BJ (cell line): ENCODE data around the gene IFNL4. TPM values are rescaled to one million over a fixed set of nuclear protein-coding genes. Genes with fewer than 3 reads are reported as not detected.

ENCODE experiments used
- CTCF ChIA-PET: fragments of 350-600 bp; formaldehyde crosslinking; extraction: SDS; loops from one replicate; lab custom pipeline; 2021; ENCODE audit warnings: antibody characterized with exemption, inconsistent platforms; lab: Yijun Ruan, JAX
- POLR2A ChIA-PET: fragments of 300-600 bp; sonication (Branson Sonifier 250); formaldehyde crosslinking; extraction: SDS; loops from one replicate; lab custom pipeline; 2021; ENCODE audit warnings: antibody characterized with exemption; lab: Charles Lee
- DNase-seq: peaks from one replicate; pipeline ENCODE4 v3.0.0-alpha.2; 2011; ENCODE audit warnings: low read depth
- H3K27me3 ChIP-seq: 2 replicates; pipeline ENCODE4 v1.6.0; 2011; ENCODE audit warnings: low read length; ENCODE audit not compliant: control insufficient read depth, insufficient read depth
- H3K36me3 ChIP-seq: 2 replicates; pipeline ENCODE4 v1.5.1; 2011; ENCODE audit warnings: low read length; ENCODE audit not compliant: control insufficient read depth, insufficient read depth
- H3K4me3 ChIP-seq: 2 replicates; pipeline ENCODE4 v1.5.1; 2011; ENCODE audit warnings: low read depth, mild to moderate bottlenecking, control low read depth, low read length
- CTCF ChIP-seq: IDR thresholded peaks from 2 replicates; pipeline ENCODE4 v1.5.1; 2011; ENCODE audit warnings: low read depth, mild to moderate bottlenecking, control low read depth, inconsistent platforms, low read length, moderate library complexity; ENCODE audit not compliant: insufficient read depth
- polyA plus RNA-seq: library from polyadenylated mRNA; depleted of rRNA; stranded (reverse); fragments of >200 nt; gene quantifications from 2 replicates; pipeline ENCODE4 v1.2.3, GENCODE V29; 2011; rRNA removed

Gene IFNL4
- polyA plus RNA-seq, 1 experiment = not detected

GRCh38 chr19:39196320-39196719, 52.3 kb downstream of the IFNL4 start:
- Histone ChIP-seq H3K27me3 (peaks cover 27% of the 10 kb centered on the region), H3K36me3 (no peaks in the 10 kb centered on the region), H3K4me3 (no peak overlapping the region)
- CTCF ChIA-PET = interaction anchor here (1.4 to 3.5 kb wide), 2 partner anchors 9 to 11 kb away, joined by 3 to 15 read pairs; no protein-coding TSS in a partner anchor
- POLR2A ChIA-PET = no interaction called here
- DNase-seq = no peak
- no peak for TF ChIP-seq CTCF

Other genes with a start within 250 kb of the IFNL4 start
- gene FBXO27, start 216.3 kb downstream of the IFNL4 start, polyA plus RNA-seq = 4.4 and 7.0 TPM in 2 replicates
- not detected in 2 replicates for gene ACP7, start 164.5 kb downstream of the IFNL4 start, polyA plus RNA-seq
- 10.2 and 19.6 TPM in 2 replicates for gene PAK4, start 123.1 kb downstream of the IFNL4 start, polyA plus RNA-seq
- 0.04 TPM in 2 replicates for gene NCCRP1, start 51.9 kb downstream of the IFNL4 start, polyA plus RNA-seq
- not detected in 2 replicates for gene SYCN, start 44.6 kb downstream of the IFNL4 start, polyA plus RNA-seq
- gene IFNL3, start 3.9 kb downstream of the IFNL4 start, polyA plus RNA-seq = not detected in 2 replicates
- gene IFNL2, start 19.5 kb upstream of the IFNL4 start, polyA plus RNA-seq = not detected in 2 replicates
- not detected in 2 replicates for gene IFNL1, start 47.6 kb upstream of the IFNL4 start, polyA plus RNA-seq
- gene LRFN1, start 72.0 kb upstream of the IFNL4 start, polyA plus RNA-seq = 0.02 and 0.06 TPM in 2 replicates
- 0.50 and 0.56 TPM in 2 replicates for gene GMFG, start 87.2 kb upstream of the IFNL4 start, polyA plus RNA-seq
- gene SAMD4B, start 93.6 kb upstream of the IFNL4 start, polyA plus RNA-seq = 45.7 and 75.7 TPM in 2 replicates
- gene PAF1, start 142.2 kb upstream of the IFNL4 start, polyA plus RNA-seq = 50.2 and 51.8 TPM in 2 replicates
- gene MED29, start 142.5 kb upstream of the IFNL4 start, polyA plus RNA-seq = 28.5 and 36.6 TPM in 2 replicates
- 4.8 and 9.5 TPM in 2 replicates for gene ZFP36, start 158.0 kb upstream of the IFNL4 start, polyA plus RNA-seq
- 12.5 and 20.6 TPM in 2 replicates for gene PLEKHG2, start 163.8 kb upstream of the IFNL4 start, polyA plus RNA-seq
- 2,401 and 2,896 TPM in 2 replicates for gene RPS16, start 187.1 kb upstream of the IFNL4 start, polyA plus RNA-seq
- 55.2 and 81.8 TPM in 2 replicates for gene SUPT5H, start 196.7 kb upstream of the IFNL4 start, polyA plus RNA-seq
- gene TIMM50, start 232.0 kb upstream of the IFNL4 start, polyA plus RNA-seq = 86.1 and 97.8 TPM in 2 replicates